HG03039 (cell line): ENCODE data around the gene SLC7A6OS.

Experiments
- ATAC-seq: cut with Tn5 transposase; IDR thresholded peaks from one replicate; pipeline ENCODE4 v1.9.1; 2021; ENCODE audit warnings: mild to moderate bottlenecking, moderate library complexity; ENCODE audit not compliant: unreplicated experiment

SLC7A6OS gene

GRCh38 chr16:68345351-68345810 lies 34.6 kb upstream of the SLC7A6OS start:
- ATAC-seq: no peak

- no peak for ATAC-seq
These were observed 33.5 kb upstream of the SLC7A6OS start for GRCh38 chr16:68344252-68344651.

- ATAC-seq: no peak
These were observed 32.4 kb upstream of the SLC7A6OS start for GRCh38 chr16:68343137-68343536.

- ATAC-seq: no peak
These were observed 31.9 kb upstream of the SLC7A6OS start for GRCh38 chr16:68342620-68343019.

GRCh38 chr16:68339214-68339613 lies 28.5 kb upstream of the SLC7A6OS start:
- no peak for ATAC-seq

- ATAC-seq: no peak
These were observed 27.8 kb upstream of the SLC7A6OS start for GRCh38 chr16:68338326-68339119.

GRCh38 chr16:68335175-68335574 lies 24.4 kb upstream of the SLC7A6OS start:
- no peak for ATAC-seq

GRCh38 chr16:68332411-68333121 lies 21.8 kb upstream of the SLC7A6OS start:
- ATAC-seq: no peak

- ATAC-seq: no peak
These were observed 21.2 kb upstream of the SLC7A6OS start for GRCh38 chr16:68331879-68332410.

GRCh38 chr16:68328860-68329390 lies 18.2 kb upstream of the SLC7A6OS start:
- no peak for ATAC-seq

GRCh38 chr16:68328151-68328859 lies 17.6 kb upstream of the SLC7A6OS start:
- no peak for ATAC-seq

GRCh38 chr16:68324780-68325357 lies 14.1 kb upstream of the SLC7A6OS start:
- ATAC-seq: no peak

- no peak for ATAC-seq
These were observed 13.6 kb upstream of the SLC7A6OS start for GRCh38 chr16:68324336-68324735.

- ATAC-seq: no peak
These were observed 8.6 kb upstream of the SLC7A6OS start for GRCh38 chr16:68319185-68319908.

- ATAC-seq: no peak
These were observed 2.4 kb upstream of the SLC7A6OS start for GRCh38 chr16:68313116-68313515.

GRCh38 chr16:68310437-68310773 lies 341 bp downstream of the SLC7A6OS start:
- ATAC-seq: peak; percentile 29

- ATAC-seq: no peak
These were observed 947 bp downstream of the SLC7A6OS start for GRCh38 chr16:68309799-68310198.

- no peak for ATAC-seq
These were observed 4.1 kb downstream of the SLC7A6OS start for GRCh38 chr16:68306633-68307032.

- ATAC-seq: no peak
These were observed 9.8 kb downstream of the SLC7A6OS start for GRCh38 chr16:68300734-68301459.
